ENCODE measurements around the gene SMYD4.

SMYD4 gene

GRCh38 chr17:1750628-1751027 lies 79.1 kb downstream of the SMYD4 start:
- no peak for TF ChIP-seq CTCF (conservative IDR thresholded peaks at IDR 0.05)

GRCh38 chr17:1746975-1747543 lies 82.6 kb downstream of the SMYD4 start:
- H3K27ac ChIP-seq, result peak overlapping the region; percentile 67
- TF ChIP-seq CTCF (conservative IDR thresholded peaks at IDR 0.05), result no peak

More at GRCh38 chr17:1750628-1751027, 79.1 kb downstream of the SMYD4 start:
- H3K27ac ChIP-seq, result no peak overlapping the region

GRCh38 chr17:1745513-1746020 lies 84.1 kb downstream of the SMYD4 start:
- no peak overlapping the region for H3K27ac ChIP-seq
- TF ChIP-seq CTCF (conservative IDR thresholded peaks at IDR 0.05), result no peak

GRCh38 chr17:1744551-1745512 lies 84.9 kb downstream of the SMYD4 start:
- no peak overlapping the region for H3K27ac ChIP-seq
- no peak for TF ChIP-seq CTCF (conservative IDR thresholded peaks at IDR 0.05)

- H3K27ac ChIP-seq, result 0 out of 2 replicates have a peak overlapping the region, but pooled peaks have one; percentile 34
- TF ChIP-seq CTCF (conservative IDR thresholded peaks at IDR 0.05), result no peak
Observed at GRCh38 chr17:1743088-1743439, 86.6 kb downstream of the SMYD4 start.

- TF ChIP-seq CTCF (conservative IDR thresholded peaks at IDR 0.05), result no peak
- 0 out of 2 replicates have a peak within 1 kb of the TSS, but pooled peaks have one; percentile 34 for H3K27ac ChIP-seq
Observed at GRCh38 chr17:1742371-1743087, 87.2 kb downstream of the SMYD4 start, which contains the start of gene SERPINF2. SERPINF2 (plus strand) TSS chr17:1742871; CDS start chr17:1744996, 2,125 bp downstream.

- H3K27ac ChIP-seq, result 0 out of 2 replicates have a peak overlapping the region, but pooled peaks have one; percentile 34
Observed at GRCh38 chr17:1741899-1742298, 87.8 kb downstream of the SMYD4 start.
